Testis (tissue), 2 donors: ENCODE data around the gene DLG2.

Experiments
- POLR2A ChIP-seq: fragments of 450-650 bp; IDR thresholded peaks from one replicate; pipeline ENCODE4 v1.6.1; 2017; ENCODE audit warnings: antibody characterized with exemption, mild to moderate bottlenecking, moderate library complexity
- TF ChIP-seq, protein P1 (sequence below), 3 experiments: fragments of 450-650 bp in 2 of 3; fragments of 200-600 bp in 1 of 3; sonication (generic) in 1 of 3; IDR thresholded peaks; one replicate each; pipeline ENCODE4 v1.5.1; 2016 to 2019; ENCODE audit warnings: antibody characterized with exemption in 3 of 3, mild to moderate bottlenecking in 2 of 3, moderate library complexity in 1 of 3

GRCh38 chr11:85276332-85276731, 350.8 kb downstream of the DLG2 start:
- TF ChIP-seq POLR2A: no peak
- TF ChIP-seq, protein P1, sequence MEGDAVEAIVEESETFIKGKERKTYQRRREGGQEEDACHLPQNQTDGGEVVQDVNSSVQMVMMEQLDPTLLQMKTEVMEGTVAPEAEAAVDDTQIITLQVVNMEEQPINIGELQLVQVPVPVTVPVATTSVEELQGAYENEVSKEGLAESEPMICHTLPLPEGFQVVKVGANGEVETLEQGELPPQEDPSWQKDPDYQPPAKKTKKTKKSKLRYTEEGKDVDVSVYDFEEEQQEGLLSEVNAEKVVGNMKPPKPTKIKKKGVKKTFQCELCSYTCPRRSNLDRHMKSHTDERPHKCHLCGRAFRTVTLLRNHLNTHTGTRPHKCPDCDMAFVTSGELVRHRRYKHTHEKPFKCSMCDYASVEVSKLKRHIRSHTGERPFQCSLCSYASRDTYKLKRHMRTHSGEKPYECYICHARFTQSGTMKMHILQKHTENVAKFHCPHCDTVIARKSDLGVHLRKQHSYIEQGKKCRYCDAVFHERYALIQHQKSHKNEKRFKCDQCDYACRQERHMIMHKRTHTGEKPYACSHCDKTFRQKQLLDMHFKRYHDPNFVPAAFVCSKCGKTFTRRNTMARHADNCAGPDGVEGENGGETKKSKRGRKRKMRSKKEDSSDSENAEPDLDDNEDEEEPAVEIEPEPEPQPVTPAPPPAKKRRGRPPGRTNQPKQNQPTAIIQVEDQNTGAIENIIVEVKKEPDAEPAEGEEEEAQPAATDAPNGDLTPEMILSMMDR (IDR thresholded peaks at IDR 0.05): no peak
